PC-3 (cell line): ENCODE results near the gene SLC1A7.

Source experiments
- EZH2phosphoT487 ChIP-seq: fragments of 300-600 bp; sonication (generic); IDR thresholded peaks from 2 replicates; pipeline ENCODE4 v1.6.1; 2018; ENCODE audit warnings: mild to moderate bottlenecking, antibody characterized with exemption, low read length, borderline replicate concordance
- TF ChIP-seq, protein P1 (sequence below): fragments of 300-600 bp; sonication (generic); conservative IDR thresholded peaks from 2 replicates; pipeline ENCODE4 v1.5.1; 2017; ENCODE audit warnings: antibody characterized with exemption, low read depth, mild to moderate bottlenecking, low read length

DNA sequence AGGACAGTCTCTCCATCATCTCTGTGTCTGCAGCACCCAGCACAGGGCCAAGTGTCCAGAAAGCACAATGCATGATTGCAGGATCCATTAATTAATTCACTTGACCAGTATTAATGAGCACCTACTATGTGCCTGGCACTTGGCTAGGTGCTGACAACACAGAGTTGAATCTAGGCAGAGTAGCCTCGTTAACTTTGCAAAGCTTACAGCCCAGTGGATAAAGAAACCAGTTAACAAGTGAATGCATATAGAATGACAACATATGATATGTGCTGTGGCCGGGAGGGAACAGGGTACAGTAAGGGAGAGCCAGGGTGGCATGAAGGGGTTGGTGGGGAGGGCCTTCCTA lies 10.9 kb downstream of the SLC1A7 start:
- TF ChIP-seq, protein P1, sequence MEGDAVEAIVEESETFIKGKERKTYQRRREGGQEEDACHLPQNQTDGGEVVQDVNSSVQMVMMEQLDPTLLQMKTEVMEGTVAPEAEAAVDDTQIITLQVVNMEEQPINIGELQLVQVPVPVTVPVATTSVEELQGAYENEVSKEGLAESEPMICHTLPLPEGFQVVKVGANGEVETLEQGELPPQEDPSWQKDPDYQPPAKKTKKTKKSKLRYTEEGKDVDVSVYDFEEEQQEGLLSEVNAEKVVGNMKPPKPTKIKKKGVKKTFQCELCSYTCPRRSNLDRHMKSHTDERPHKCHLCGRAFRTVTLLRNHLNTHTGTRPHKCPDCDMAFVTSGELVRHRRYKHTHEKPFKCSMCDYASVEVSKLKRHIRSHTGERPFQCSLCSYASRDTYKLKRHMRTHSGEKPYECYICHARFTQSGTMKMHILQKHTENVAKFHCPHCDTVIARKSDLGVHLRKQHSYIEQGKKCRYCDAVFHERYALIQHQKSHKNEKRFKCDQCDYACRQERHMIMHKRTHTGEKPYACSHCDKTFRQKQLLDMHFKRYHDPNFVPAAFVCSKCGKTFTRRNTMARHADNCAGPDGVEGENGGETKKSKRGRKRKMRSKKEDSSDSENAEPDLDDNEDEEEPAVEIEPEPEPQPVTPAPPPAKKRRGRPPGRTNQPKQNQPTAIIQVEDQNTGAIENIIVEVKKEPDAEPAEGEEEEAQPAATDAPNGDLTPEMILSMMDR: no peak
- TF ChIP-seq EZH2phosphoT487: no peak
